K562 (cell line): ENCODE data around the gene TAOK2. TPM values are rescaled to one million over a fixed set of nuclear protein-coding genes. Genes with fewer than 3 reads are reported as not detected.

ENCODE experiments used
- ATAC-seq: fragments of 200-7000 bp; cut with Tn5 transposase; 3 replicates; pipeline ENCODE4 v1.9.1; 2020; ENCODE audit warnings: moderate library complexity
- BruUV-seq: library from RNA; stranded (reverse); fragments of 400-500 nt; replicated peaks from 2 replicates; lab custom pipeline; 2021; lab: Mats Ljungman, UMichigan
- CTCF ChIA-PET: fragments of 300-600 bp; formaldehyde crosslinking; extraction: SDS; loops from one replicate; lab custom pipeline; 2021; ENCODE audit warnings: low intra/inter-chr PET ratio; lab: Yijun Ruan, JAX
- POLR2A ChIA-PET: fragments of 300-600, 350-650 bp; sonication (Branson Sonifier 250); formaldehyde crosslinking; extraction: SDS; loops from one replicate; lab custom pipeline; 2021; ENCODE audit warnings: antibody characterized with exemption, inconsistent platforms; lab: Yijun Ruan, JAX
- DNase-seq, 4 experiments: peaks; one replicate each; pipeline versions ENCODE4 v3.0.0 to v3.0.0-alpha.2; 2011 to 2018; ENCODE audit warnings: low spot score in 3 of 4, mixed read lengths in 3 of 4; ENCODE audit errors: extremely low read depth in 1 of 4
- FAIRE-seq: peaks from 2 replicates; lab custom pipeline; 2011; peaks lifted over from hg19 to GRCh38; lab: Jason Lieb, UNC
- H2AFZ ChIP-seq: 2 replicates; pipeline ENCODE4 v1.6.0; 2011; ENCODE audit warnings: low read depth, low read length, control low read depth, inconsistent platforms
- H3K27ac ChIP-seq: fragments of 200-600 bp; 3 replicates; pipeline ENCODE4 v1.8.0; 2011; ENCODE audit warnings: low read depth, mild to moderate bottlenecking, control low read depth, inconsistent platforms, low read length, moderate library complexity, mixed read lengths; ENCODE audit errors: extremely low read depth
- H3K27me3 ChIP-seq, 2 experiments: fragments of 300-600 bp in 1 of 2; 2 replicates in 1 of 2; 3 replicates in 1 of 2; pipeline versions ENCODE4 v1.6.0 to v1.8.0; 2011; ENCODE audit warnings: inconsistent platforms in 2 of 2, low read length in 2 of 2, mild to moderate bottlenecking in 1 of 2, mixed read lengths in 1 of 2, moderate library complexity in 1 of 2; ENCODE audit not compliant: control insufficient read depth in 2 of 2, insufficient read depth in 2 of 2
- H3K36me3 ChIP-seq: fragments of 300-600 bp; 3 replicates; pipeline ENCODE4 v1.8.0; 2011; ENCODE audit warnings: mild to moderate bottlenecking, low read length, inconsistent platforms; ENCODE audit not compliant: control insufficient read depth, insufficient read depth
- H3K4me1 ChIP-seq, 2 experiments: fragments of 200-600 bp in 1 of 2; replicated peaks in 1 of 2; 2 replicates in 1 of 2; 3 replicates in 1 of 2; pipeline versions ENCODE4 v1.5.1 to v1.8.0; 2011; ENCODE audit warnings: inconsistent platforms in 2 of 2, low read length in 2 of 2, mild to moderate bottlenecking in 1 of 2, mixed read lengths in 1 of 2, moderate library complexity in 1 of 2; ENCODE audit not compliant: control insufficient read depth in 2 of 2, insufficient read depth in 2 of 2
- H3K4me2 ChIP-seq: 2 replicates; pipeline ENCODE4 v1.6.1; 2011; ENCODE audit warnings: low read length, control low read depth, inconsistent platforms, mixed read lengths; ENCODE audit not compliant: insufficient read depth
- H3K4me3 ChIP-seq: fragments of 200-600 bp; sonication (generic), shearing (Covaris generic); 2 replicates; pipeline ENCODE4 v1.5.1; 2016; ENCODE audit warnings: control low read depth, inconsistent platforms
- H3K79me2 ChIP-seq: fragments of 200-600 bp; 3 replicates; pipeline ENCODE4 v1.8.0; 2011; ENCODE audit warnings: low read length, inconsistent platforms; ENCODE audit not compliant: control insufficient read depth, insufficient read depth
- H3K9ac ChIP-seq, 2 experiments: 2 replicates each; pipeline versions ENCODE4 v1.6.0 to v1.6.1; 2011; ENCODE audit warnings: low read depth in 2 of 2, low read length in 2 of 2, control low read depth in 1 of 2, inconsistent platforms in 1 of 2, mild to moderate bottlenecking in 1 of 2, mixed read lengths in 1 of 2; ENCODE audit not compliant: insufficient read depth in 1 of 2
- H3K9me1 ChIP-seq: one replicate; pipeline ENCODE4 v1.6.0; 2011; ENCODE audit warnings: inconsistent platforms, mild to moderate bottlenecking, low read length, moderate library complexity; ENCODE audit not compliant: control insufficient read depth, insufficient read depth
- H3K9me3 ChIP-seq: replicated peaks from 2 replicates; pipeline ENCODE4 v1.5.1; 2011; ENCODE audit warnings: low read depth, low read length, inconsistent platforms; ENCODE audit not compliant: control insufficient read depth, insufficient read depth
- H4K20me1 ChIP-seq: replicated peaks from 2 replicates; pipeline ENCODE4 v1.6.1; 2011; ENCODE audit warnings: low read length, inconsistent platforms, mixed read lengths; ENCODE audit not compliant: control insufficient read depth, insufficient read depth
- CBX1 ChIP-seq: sonication (generic); IDR thresholded peaks from 2 replicates; pipeline ENCODE4 v1.6.1; 2016; ENCODE audit warnings: antibody characterized with exemption, low read depth, mild to moderate bottlenecking
- CLOCK ChIP-seq: fragments of 250-450 bp; sonication (Bioruptor Pico); IDR thresholded peaks from 2 replicates; pipeline ENCODE4 v1.4.0; 2020; ENCODE audit warnings: mild to moderate bottlenecking, moderate library complexity, borderline replicate concordance
- HDAC1 ChIP-seq, 2 experiments: fragments of 450-650 bp; IDR thresholded peaks; 2 replicates each; pipeline ENCODE4 v1.6.1; 2016 to 2017; ENCODE audit warnings: inconsistent platforms in 1 of 2, mild to moderate bottlenecking in 1 of 2, moderate library complexity in 1 of 2
- POLR2A ChIP-seq: fragments of 450-650 bp; conservative IDR thresholded peaks from 2 replicates; pipeline ENCODE4 v1.6.1; 2016
- STAT5B ChIP-seq: fragments of 250-450 bp; sonication (Bioruptor Pico); IDR thresholded peaks from 2 replicates; pipeline ENCODE4 v1.8.0; 2021; ENCODE audit warnings: mild to moderate bottlenecking, inconsistent platforms
- ZFP30 ChIP-seq: fragments of 250-450 bp; sonication (Bioruptor Pico); IDR thresholded peaks from 2 replicates; pipeline ENCODE4 v1.8.0; 2022; ENCODE audit warnings: moderate library complexity, mild to moderate bottlenecking, inconsistent platforms, borderline replicate concordance
- ZNF609 ChIP-seq: sonication (generic); formaldehyde crosslinking; IDR thresholded peaks from 2 replicates; pipeline ENCODE4 v1.8.1; 2023; ENCODE audit warnings: missing genetic modification reagents, mild to moderate bottlenecking, borderline replicate concordance
- WGBS: fragments of 100-300 bp; shearing (Covaris generic); methylation state at CpG from one replicate; pipeline ENCODE4 v1.1.6; 2016; ENCODE audit warnings: low coverage, mixed read lengths; ENCODE audit not compliant: insufficient coverage; ENCODE audit errors: missing lambda C conversion rate; 5-methylcytosine and 5-hydroxymethylcytosine counted together
- in situ Hi-C: fragments of 300-500 bp; cut with MboI; formaldehyde crosslinking; loops from 4 replicates; pipeline ENCODE4 v1.15.0; 2018; ENCODE audit warnings: inconsistent platforms, mixed read lengths
- intact Hi-C: fragments of 100-400 bp; cut with micrococcal nuclease; formaldehyde crosslinking; loops from 2 replicates; pipeline ENCODE4 v1.14.2; 2022
- polyA plus RNA-seq, 8 experiments: library from polyadenylated mRNA; depleted of rRNA in 4 of 8; stranded (reverse) in 5 of 8; unstranded in 3 of 8; fragments of >200 nt; fragmentation: Nextera tagmentation in 2 of 8; fragmentation: Illumina TruSeq in 1 of 8; extraction: Ambion mirVana in 2 of 8; extraction: Trizol in 1 of 8; gene quantifications; 2 replicates each; pipeline versions ENCODE4 v1.2.1 to v1.2.3, GENCODE V29; 2011 to 2014; ENCODE audit warnings: inconsistent platforms in 1 of 8, missing spikeins in 1 of 8
- total RNA-seq, 7 experiments: library from RNA; depleted of rRNA in 6 of 7; stranded (reverse); fragments of >200 nt in 6 of 7; fragmentation: Illumina TruSeq in 2 of 7; extraction: Trizol in 2 of 7; gene quantifications; 2 replicates each; pipeline versions ENCODE4 v1.2.1 to v1.2.3, GENCODE V29; 2011 to 2021; ENCODE audit warnings: low replicate concordance in 1 of 7
- TF ChIP-seq, protein P1 (sequence below): fragments of 250-450 bp; sonication (Bioruptor Pico); IDR thresholded peaks from 2 replicates; pipeline ENCODE4 v1.5.0; 2020; ENCODE audit warnings: mild to moderate bottlenecking
- TF ChIP-seq, protein P2 (sequence below): fragments of 450-650 bp; IDR thresholded peaks from one replicate; pipeline ENCODE4 v1.6.1; 2018; ENCODE audit warnings: mild to moderate bottlenecking, moderate library complexity; ENCODE audit not compliant: partially characterized antibody

The TAOK2 gene
- total and polyA plus RNA-seq, 9 of the 15 experiments (the other 6 are each of a cell fraction or from before 2014, with no cell fraction given) = 0.10 to 41.8 (median 13.7) TPM

- no peak for FAIRE-seq
- BruUV-seq = TSS peak; percentile 89
- WGBS = 77% methylated on average over 7 of the region's 9 CpGs
- no peaks in the 10 kb centered on the region for H3K27me3 ChIP-seq
- H3K4me3 ChIP-seq = no peak overlapping the region
- H3K36me3 ChIP-seq = peaks cover 61% of the 10 kb centered on the region
- H3K9ac ChIP-seq = peak overlapping the region; percentile 97 to 100; a peak in 3 of 4 replicates
- TF ChIP-seq, protein P1, sequence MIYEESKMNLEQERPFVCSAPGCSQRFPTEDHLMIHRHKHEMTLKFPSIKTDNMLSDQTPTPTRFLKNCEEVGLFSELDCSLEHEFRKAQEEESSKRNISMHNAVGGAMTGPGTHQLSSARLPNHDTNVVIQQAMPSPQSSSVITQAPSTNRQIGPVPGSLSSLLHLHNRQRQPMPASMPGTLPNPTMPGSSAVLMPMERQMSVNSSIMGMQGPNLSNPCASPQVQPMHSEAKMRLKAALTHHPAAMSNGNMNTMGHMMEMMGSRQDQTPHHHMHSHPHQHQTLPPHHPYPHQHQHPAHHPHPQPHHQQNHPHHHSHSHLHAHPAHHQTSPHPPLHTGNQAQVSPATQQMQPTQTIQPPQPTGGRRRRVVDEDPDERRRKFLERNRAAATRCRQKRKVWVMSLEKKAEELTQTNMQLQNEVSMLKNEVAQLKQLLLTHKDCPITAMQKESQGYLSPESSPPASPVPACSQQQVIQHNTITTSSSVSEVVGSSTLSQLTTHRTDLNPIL (CRISPR knock-in tag) = no peak
- TF ChIP-seq STAT5B (no peak), ZFP30 (CRISPR knock-in tag) (no peak), POLR2A (0 out of 2 replicates have a peak, but pooled peaks have one; percentile 26), CLOCK (CRISPR knock-in tag) (no peak), ZNF609 (CRISPR knock-in tag) (no peak), HDAC1 (IDR thresholded peaks at IDR 0.05) (no peak), CBX1 (no peak)
- TF ChIP-seq, protein P2, sequence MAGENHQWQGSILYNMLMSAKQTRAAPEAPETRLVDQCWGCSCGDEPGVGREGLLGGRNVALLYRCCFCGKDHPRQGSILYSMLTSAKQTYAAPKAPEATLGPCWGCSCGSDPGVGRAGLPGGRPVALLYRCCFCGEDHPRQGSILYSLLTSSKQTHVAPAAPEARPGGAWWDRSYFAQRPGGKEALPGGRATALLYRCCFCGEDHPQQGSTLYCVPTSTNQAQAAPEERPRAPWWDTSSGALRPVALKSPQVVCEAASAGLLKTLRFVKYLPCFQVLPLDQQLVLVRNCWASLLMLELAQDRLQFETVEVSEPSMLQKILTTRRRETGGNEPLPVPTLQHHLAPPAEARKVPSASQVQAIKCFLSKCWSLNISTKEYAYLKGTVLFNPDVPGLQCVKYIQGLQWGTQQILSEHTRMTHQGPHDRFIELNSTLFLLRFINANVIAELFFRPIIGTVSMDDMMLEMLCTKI = no peak
- no peak for DNase-seq
- intact Hi-C loops (no loop called here), in situ Hi-C loops (no loop called here)
- H3K4me2 ChIP-seq = peak overlapping the region; percentile 96
- POLR2A ChIA-PET = interaction anchor here (0.5 to 4.2 kb wide), 10 partner anchors 12 to 305 kb away, joined by 3 to 20 read pairs (median 6); no protein-coding TSS in a partner anchor
- H4K20me1 ChIP-seq = no peaks in the 10 kb centered on the region
- peaks cover 15% of the 10 kb centered on the region for H3K79me2 ChIP-seq
- H3K9me3 ChIP-seq = no peaks in the 10 kb centered on the region
- peaks cover 16 to 45% of the 10 kb centered on the region in 2 experiments; a peak in 4 of 5 replicates for H3K4me1 ChIP-seq
- H2AFZ ChIP-seq = no peak overlapping the region
- H3K9me1 ChIP-seq = no peaks in the 10 kb centered on the region
- ATAC-seq = no peak
- CTCF ChIA-PET = no interaction called here
- H3K27ac ChIP-seq = 0 out of 3 replicates have a peak overlapping the region, but pooled peaks have one; percentile 100
Measured at GRCh38 chr16:29993903-29994599, 20.4 kb downstream of the TAOK2 start.
